Mononuclear cell (primary cell): Measurements from ENCODE around the gene PNKD. TPM values are rescaled to one million over a fixed set of nuclear protein-coding genes. Genes with fewer than 3 reads are reported as not detected.

ENCODE experiments used
- H3K27me3 ChIP-seq: 2 replicates; pipeline ENCODE4 v1.6.0; 2011; ENCODE audit warnings: low read length, control low read depth; ENCODE audit not compliant: insufficient read depth
- H3K4me1 ChIP-seq: 2 replicates; pipeline ENCODE4 v1.5.1; 2011; ENCODE audit warnings: mild to moderate bottlenecking, low read length, control low read depth; ENCODE audit not compliant: insufficient read depth
- H3K4me3 ChIP-seq: 2 replicates; pipeline ENCODE4 v1.5.1; 2011; ENCODE audit warnings: mild to moderate bottlenecking, low read length, moderate library complexity
- H3K9me3 ChIP-seq: 2 replicates; pipeline ENCODE4 v1.5.1; 2011; ENCODE audit warnings: low read depth, mild to moderate bottlenecking, control low read depth, low read length
- total RNA-seq: library from RNA; depleted of rRNA; stranded (reverse); fragments of >200 nt; gene quantifications from one replicate; pipeline ENCODE4 v1.2.3, GENCODE V29; 2012

The PNKD gene
- total RNA-seq, 1 donor: 14.2 TPM

- H3K9me3 ChIP-seq: no peaks in the 10 kb centered on the region
- no peaks in the 10 kb centered on the region for H3K27me3 ChIP-seq
- H3K4me1 ChIP-seq: no peaks in the 10 kb centered on the region
- no peak overlapping the region for H3K4me3 ChIP-seq
Observed at GRCh38 chr2:218344090-218344754, 73.9 kb downstream of the PNKD start.

GRCh38 chr2:218344755-218345417 is 74.6 kb downstream of the PNKD start:
- H3K4me1 ChIP-seq: no peaks in the 10 kb centered on the region
- H3K27me3 ChIP-seq: no peaks in the 10 kb centered on the region
- no peak overlapping the region for H3K4me3 ChIP-seq
- no peaks in the 10 kb centered on the region for H3K9me3 ChIP-seq

GRCh38 chr2:218345491-218346236 is 75.3 kb downstream of the PNKD start:
- Histone ChIP-seq H3K27me3 (no peaks in the 10 kb centered on the region), H3K4me3 (no peak overlapping the region), H3K9me3 (no peaks in the 10 kb centered on the region), H3K4me1 (no peaks in the 10 kb centered on the region)

- Histone ChIP-seq H3K4me1 (no peaks in the 10 kb centered on the region), H3K9me3 (peaks cover 11% of the 10 kb centered on the region), H3K27me3 (no peaks in the 10 kb centered on the region), H3K4me3 (no peak overlapping the region)
Observed at GRCh38 chr2:218347172-218347571, 76.9 kb downstream of the PNKD start.

- H3K27me3 ChIP-seq: no peaks in the 10 kb centered on the region
- peaks cover 12% of the 10 kb centered on the region for H3K9me3 ChIP-seq
- peaks cover 10% of the 10 kb centered on the region for H3K4me1 ChIP-seq
- no peak overlapping the region for H3K4me3 ChIP-seq
Observed at GRCh38 chr2:218354045-218354444, 83.7 kb downstream of the PNKD start.

GRCh38 chr2:218354850-218355443 is 84.6 kb downstream of the PNKD start:
- Histone ChIP-seq H3K9me3 (peaks cover 12% of the 10 kb centered on the region), H3K4me1 (peaks cover 18% of the 10 kb centered on the region), H3K4me3 (no peak overlapping the region), H3K27me3 (no peaks in the 10 kb centered on the region)

- no peak overlapping the region for H3K4me3 ChIP-seq
- no peaks in the 10 kb centered on the region for H3K9me3 ChIP-seq
- H3K27me3 ChIP-seq: no peaks in the 10 kb centered on the region
- peaks cover 43% of the 10 kb centered on the region for H3K4me1 ChIP-seq
Observed at GRCh38 chr2:218357236-218358177, 87.2 kb downstream of the PNKD start.

GRCh38 chr2:218360453-218360852 is 90.1 kb downstream of the PNKD start:
- no peaks in the 10 kb centered on the region for H3K9me3 ChIP-seq
- no peaks in the 10 kb centered on the region for H3K27me3 ChIP-seq
- no peak overlapping the region for H3K4me3 ChIP-seq
- peaks cover 68% of the 10 kb centered on the region for H3K4me1 ChIP-seq

- H3K4me1 ChIP-seq: peaks cover 79% of the 10 kb centered on the region
- H3K4me3 ChIP-seq: no peak overlapping the region
- H3K9me3 ChIP-seq: no peaks in the 10 kb centered on the region
- H3K27me3 ChIP-seq: no peaks in the 10 kb centered on the region
Observed at GRCh38 chr2:218362606-218363005, 92.3 kb downstream of the PNKD start.

GRCh38 chr2:218363736-218364135 is 93.4 kb downstream of the PNKD start:
- no peaks in the 10 kb centered on the region for H3K9me3 ChIP-seq
- peaks cover 88% of the 10 kb centered on the region for H3K4me1 ChIP-seq
- no peaks in the 10 kb centered on the region for H3K27me3 ChIP-seq
- H3K4me3 ChIP-seq: no peak overlapping the region

- H3K27me3 ChIP-seq: no peaks in the 10 kb centered on the region
- no peak overlapping the region for H3K4me3 ChIP-seq
- no peaks in the 10 kb centered on the region for H3K9me3 ChIP-seq
- peaks cover 92% of the 10 kb centered on the region for H3K4me1 ChIP-seq
Observed at GRCh38 chr2:218364196-218364595, 93.9 kb downstream of the PNKD start.

- Histone ChIP-seq H3K27me3 (no peaks in the 10 kb centered on the region), H3K4me1 (peaks cover 93% of the 10 kb centered on the region), H3K9me3 (no peaks in the 10 kb centered on the region), H3K4me3 (peak overlapping the region; percentile 49)
Observed at GRCh38 chr2:218366621-218367414, 96.5 kb downstream of the PNKD start.

GRCh38 chr2:218367415-218368149 is 97.3 kb downstream of the PNKD start:
- H3K4me1 ChIP-seq: peaks cover 92% of the 10 kb centered on the region
- H3K9me3 ChIP-seq: no peaks in the 10 kb centered on the region
- H3K4me3 ChIP-seq: peak overlapping the region; percentile 49
- H3K27me3 ChIP-seq: no peaks in the 10 kb centered on the region
